AG09319 (cell line): ENCODE measurements around the gene ADAM17.
A peak's percentile ranks its signal among the peaks of the same experiment; 100 is the strongest.

Source experiments
- DNase-seq: peaks from one replicate; pipeline ENCODE4 v3.0.0-alpha.2; 2010; ENCODE audit warnings: low read depth; ENCODE audit errors: extremely low read depth
- TF ChIP-seq, protein P1 (sequence below): IDR thresholded peaks from 2 replicates; pipeline ENCODE4 v1.5.1; 2011; ENCODE audit warnings: low read depth, mild to moderate bottlenecking, inconsistent platforms, low read length, moderate library complexity

Gene ADAM17

DNA sequence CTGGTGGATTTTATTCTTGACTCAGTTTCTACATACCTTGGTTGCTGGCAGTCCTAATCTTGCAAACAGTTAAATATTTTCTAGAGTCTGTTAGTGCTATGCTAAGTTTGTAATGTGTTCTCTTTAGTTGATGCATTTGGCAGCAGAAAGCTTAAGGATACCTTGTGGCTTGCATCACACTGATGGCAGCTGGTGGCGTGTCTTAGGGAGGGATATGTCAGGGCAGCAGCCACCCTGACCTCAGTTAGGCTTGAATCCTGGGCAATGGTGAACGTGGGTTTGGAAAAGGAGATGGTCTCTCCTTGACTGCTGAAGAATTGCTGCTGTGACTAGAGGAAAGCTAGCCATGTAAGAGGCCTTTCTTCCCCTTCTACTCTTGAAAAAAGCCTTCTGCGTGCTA is 77.1 kb downstream of the ADAM17 start:
- TF ChIP-seq, protein P1, sequence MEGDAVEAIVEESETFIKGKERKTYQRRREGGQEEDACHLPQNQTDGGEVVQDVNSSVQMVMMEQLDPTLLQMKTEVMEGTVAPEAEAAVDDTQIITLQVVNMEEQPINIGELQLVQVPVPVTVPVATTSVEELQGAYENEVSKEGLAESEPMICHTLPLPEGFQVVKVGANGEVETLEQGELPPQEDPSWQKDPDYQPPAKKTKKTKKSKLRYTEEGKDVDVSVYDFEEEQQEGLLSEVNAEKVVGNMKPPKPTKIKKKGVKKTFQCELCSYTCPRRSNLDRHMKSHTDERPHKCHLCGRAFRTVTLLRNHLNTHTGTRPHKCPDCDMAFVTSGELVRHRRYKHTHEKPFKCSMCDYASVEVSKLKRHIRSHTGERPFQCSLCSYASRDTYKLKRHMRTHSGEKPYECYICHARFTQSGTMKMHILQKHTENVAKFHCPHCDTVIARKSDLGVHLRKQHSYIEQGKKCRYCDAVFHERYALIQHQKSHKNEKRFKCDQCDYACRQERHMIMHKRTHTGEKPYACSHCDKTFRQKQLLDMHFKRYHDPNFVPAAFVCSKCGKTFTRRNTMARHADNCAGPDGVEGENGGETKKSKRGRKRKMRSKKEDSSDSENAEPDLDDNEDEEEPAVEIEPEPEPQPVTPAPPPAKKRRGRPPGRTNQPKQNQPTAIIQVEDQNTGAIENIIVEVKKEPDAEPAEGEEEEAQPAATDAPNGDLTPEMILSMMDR: no peak
- no peak for DNase-seq

GRCh38 chr2:9477914-9478313 is 77.7 kb downstream of the ADAM17 start:
- TF ChIP-seq, protein P1: no peak
- DNase-seq: no peak

DNA sequence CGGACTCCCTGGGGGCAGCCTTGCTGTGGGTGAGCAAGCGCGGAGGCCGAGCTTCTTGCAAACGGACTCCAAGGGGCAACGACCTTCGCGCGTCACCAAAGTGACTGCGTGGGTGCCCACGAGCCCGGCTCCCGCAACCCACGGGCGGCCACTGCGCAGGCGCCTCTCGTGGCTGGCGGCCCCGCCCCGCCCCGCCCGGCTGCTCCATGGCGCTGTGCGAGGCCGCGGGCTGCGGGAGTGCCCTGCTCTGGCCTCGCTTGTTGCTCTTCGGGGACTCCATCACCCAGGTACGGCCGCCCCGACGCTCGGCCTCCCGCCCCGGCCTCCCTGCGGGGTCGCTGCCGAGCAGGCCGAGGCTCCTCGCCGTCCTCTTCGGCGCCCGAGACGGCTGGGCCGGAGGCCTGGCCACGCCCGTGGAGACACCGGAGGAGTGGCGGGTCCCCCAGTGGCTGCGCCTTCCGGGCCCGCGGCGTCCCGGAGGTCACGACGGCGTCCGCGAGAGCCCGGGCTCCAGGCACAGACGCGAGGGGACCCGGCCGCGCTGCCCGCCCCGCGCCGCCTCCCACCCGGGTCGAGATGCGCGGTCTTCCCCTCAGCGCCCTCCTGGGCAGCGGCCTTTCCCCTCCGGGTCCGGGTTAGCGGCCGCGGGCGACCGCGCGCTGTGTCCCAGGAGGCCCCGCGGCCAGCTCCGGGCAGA is 81.1 kb downstream of the ADAM17 start, which contains the start of gene IAH1:
Gene IAH1, plus strand, starts transcription at position 191 of the 697 bp plus-strand sequence. Its CDS starts 16 bp downstream, at position 207.
- DNase-seq: no peak
- TF ChIP-seq, protein P1: no peak

DNA sequence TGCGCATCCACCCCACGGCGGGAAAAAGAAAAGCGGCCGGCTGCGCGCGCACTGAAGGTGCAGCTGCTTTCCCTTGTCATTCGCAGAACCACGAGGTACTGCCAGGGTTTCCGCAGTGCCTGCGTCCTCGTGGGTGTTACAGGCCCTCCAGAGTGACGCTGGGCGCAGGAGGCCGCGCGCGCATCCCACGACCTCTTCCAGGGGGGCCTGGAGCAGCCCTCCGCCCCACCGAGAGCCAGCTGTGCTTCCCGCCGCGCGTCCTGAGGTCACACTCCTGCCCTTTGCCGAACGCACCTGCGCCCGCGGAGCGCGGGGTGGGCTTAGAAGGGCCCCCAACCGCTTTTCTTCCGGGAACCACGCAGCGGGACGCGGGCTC is 81.7 kb downstream of the ADAM17 start:
- DNase-seq: no peak
- TF ChIP-seq, protein P1: no peak

- TF ChIP-seq, protein P1: peak; percentile 1; the same call in 1 of the 2 replicates
- DNase-seq: no peak
These were observed 82.2 kb downstream of the ADAM17 start for GRCh38 chr2:9473308-9473984.

- DNase-seq: no peak
- TF ChIP-seq, protein P1: no peak
These were observed 83.1 kb downstream of the ADAM17 start for GRCh38 chr2:9472511-9472910.

DNA sequence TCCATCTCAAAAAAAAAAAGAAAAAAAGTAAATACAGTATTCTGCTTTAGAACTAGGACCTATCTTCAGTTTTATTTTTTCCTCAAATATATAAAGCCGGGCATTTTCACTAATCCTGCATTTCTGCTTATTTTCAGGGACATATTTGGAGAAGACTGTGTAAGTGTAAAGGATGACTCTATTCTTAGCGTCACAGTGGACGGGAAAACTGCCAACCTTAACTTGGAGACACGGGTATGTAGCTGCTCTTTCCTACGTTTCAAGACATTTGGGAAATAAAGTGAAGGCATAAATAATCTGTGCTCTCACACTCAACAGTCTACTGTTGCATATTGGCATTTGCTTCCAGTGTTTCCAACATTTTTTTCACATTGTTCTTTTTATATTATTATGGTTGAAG is 84.4 kb downstream of the ADAM17 start:
- DNase-seq: no peak
- TF ChIP-seq, protein P1: no peak
